Keratinocyte (primary cell): ENCODE results near the gene RPAIN. TPM values are rescaled to one million over a fixed set of nuclear protein-coding genes. Genes with fewer than 3 reads are reported as not detected.

Source experiments
- DNase-seq: peaks from one replicate; pipeline ENCODE4 v3.0.0-alpha.2; 2011; ENCODE audit warnings: low read depth, missing footprints, low spot score
- FAIRE-seq: peaks from 2 replicates; lab custom pipeline; 2011; peaks lifted over from hg19 to GRCh38; lab: Jason Lieb, UNC
- H2AFZ ChIP-seq: 2 replicates; pipeline ENCODE4 v1.6.0; 2012; ENCODE audit warnings: low read length, control low read depth, inconsistent platforms; ENCODE audit not compliant: control insufficient read depth
- H3K27ac ChIP-seq: 2 replicates; pipeline ENCODE4 v1.5.1; 2011; ENCODE audit warnings: low read length; ENCODE audit not compliant: control insufficient read depth, insufficient read depth
- H3K27me3 ChIP-seq: 3 replicates; pipeline ENCODE4 v1.6.0; 2011; ENCODE audit warnings: low read length; ENCODE audit not compliant: control insufficient read depth, insufficient read depth; ENCODE audit errors: extremely low read depth
- H3K36me3 ChIP-seq, 2 experiments: 2 replicates in 1 of 2; 3 replicates in 1 of 2; pipeline ENCODE4 v1.5.1; 2011; ENCODE audit warnings: low read length in 2 of 2, mild to moderate bottlenecking in 1 of 2; ENCODE audit not compliant: control insufficient read depth in 2 of 2, insufficient read depth in 2 of 2; ENCODE audit errors: extremely low read depth in 1 of 2
- H3K4me1 ChIP-seq: 3 replicates; pipeline ENCODE4 v1.5.1; 2011; ENCODE audit warnings: low read length; ENCODE audit not compliant: control insufficient read depth, insufficient read depth; ENCODE audit errors: extremely low read depth
- H3K4me2 ChIP-seq: 3 replicates; pipeline ENCODE4 v1.6.0; 2011; ENCODE audit warnings: low read depth, low read length; ENCODE audit not compliant: control insufficient read depth, insufficient read depth; ENCODE audit errors: extremely low read depth
- H3K4me3 ChIP-seq, 3 experiments: fragments of 200-600 bp in 1 of 3; sonication (generic) in 1 of 3; 2 replicates in 2 of 3; 3 replicates in 1 of 3; pipeline ENCODE4 v1.5.1; 2011 to 2016; ENCODE audit warnings: low read length in 3 of 3, mild to moderate bottlenecking in 3 of 3, control low read depth in 2 of 3, inconsistent platforms in 1 of 3, low read depth in 1 of 3, mixed read lengths in 1 of 3, mixed run types in 1 of 3, moderate library complexity in 1 of 3; ENCODE audit not compliant: control insufficient read depth in 2 of 3, insufficient read depth in 2 of 3; ENCODE audit errors: extremely low read depth in 1 of 3
- H3K79me2 ChIP-seq: 2 replicates; pipeline ENCODE4 v1.6.0; 2012; ENCODE audit warnings: low read length; ENCODE audit not compliant: control insufficient read depth, insufficient read depth
- H3K9ac ChIP-seq: 3 replicates; pipeline ENCODE4 v1.6.0; 2011; ENCODE audit warnings: low read length; ENCODE audit not compliant: control insufficient read depth, insufficient read depth; ENCODE audit errors: extremely low read depth
- H3K9me1 ChIP-seq: 3 replicates; pipeline ENCODE4 v1.6.0; 2011; ENCODE audit warnings: low read length; ENCODE audit not compliant: control insufficient read depth, insufficient read depth; ENCODE audit errors: extremely low read depth
- H3K9me3 ChIP-seq: 2 replicates; pipeline ENCODE4 v1.5.1; 2012; ENCODE audit warnings: low read depth, low read length; ENCODE audit not compliant: control insufficient read depth
- H4K20me1 ChIP-seq: 3 replicates; pipeline ENCODE4 v1.6.0; 2011; ENCODE audit warnings: low read length; ENCODE audit not compliant: control insufficient read depth, insufficient read depth; ENCODE audit errors: extremely low read depth
- EZH2 ChIP-seq: IDR thresholded peaks from one replicate; pipeline ENCODE4 v1.6.1; 2012; ENCODE audit warnings: inconsistent platforms, mild to moderate bottlenecking, low read length, moderate library complexity
- dilution Hi-C: fragments of 300-500 bp; cut with MboI; formaldehyde crosslinking; loops from one replicate; pipeline ENCODE4 v1.7.0; 2020; ENCODE audit warnings: low sequenced_read_pairs; ENCODE audit not compliant: extremely low pct_ligation_motif_present
- polyA plus RNA-seq, 5 experiments: library from polyadenylated mRNA; depleted of rRNA in 3 of 5; stranded (reverse) in 3 of 5; stranded (forward) in 1 of 5; unstranded in 1 of 5; fragments of >200 nt; gene quantifications; 1 replicate in 1 of 5; 2 replicates in 3 of 5; 3 replicates in 1 of 5; pipeline versions ENCODE4 v1.2.1 to v1.2.3, GENCODE V29; 2011 to 2012; ENCODE audit warnings: missing spikeins in 2 of 5, low read depth in 1 of 5, low replicate concordance in 1 of 5
- TF ChIP-seq, protein P1 (sequence below), 3 experiments: IDR thresholded peaks in 1 of 3; conservative IDR thresholded peaks in 1 of 3; optimal IDR thresholded peaks in 1 of 3; 2 replicates in 2 of 3; 3 replicates in 1 of 3; pipeline versions ENCODE3 to v1.5.1; 2011; ENCODE audit warnings: low read length in 3 of 3, mild to moderate bottlenecking in 3 of 3, moderate library complexity in 2 of 3, control low read depth in 1 of 3, inconsistent platforms in 1 of 3; ENCODE audit not compliant: insufficient read depth in 2 of 3; ENCODE audit errors: extremely low read depth in 1 of 3

Gene RPAIN
- polyA plus RNA-seq, 1 donor (not counting 4 experiments of a cell fraction or from before 2014, with no cell fraction given), result 22.5 TPM

GRCh38 chr17:5468075-5468473 is 48.1 kb downstream of the RPAIN start:
- no peaks in the 10 kb centered on the region for H3K9me3 ChIP-seq
- H3K79me2 ChIP-seq, result peaks cover 57% of the 10 kb centered on the region
- H3K4me1 ChIP-seq, result peaks cover 8% of the 10 kb centered on the region
- H3K27me3 ChIP-seq, result no peaks in the 10 kb centered on the region
- peak overlapping the region; percentile 82 for H3K9ac ChIP-seq
- peak overlapping the region; percentile 63 for H3K4me2 ChIP-seq
- H3K36me3 ChIP-seq, result peaks cover 0 to 8% of the 10 kb centered on the region in 2 experiments
- peak overlapping the region; percentile 65 for H3K27ac ChIP-seq
- dilution Hi-C loops, result no loop called here
- H2AFZ ChIP-seq, result peak overlapping the region; percentile 88
- H3K9me1 ChIP-seq, result peaks cover 2% of the 10 kb centered on the region
- H4K20me1 ChIP-seq, result no peaks in the 10 kb centered on the region
- no peak for TF ChIP-seq EZH2
- TF ChIP-seq, protein P1, sequence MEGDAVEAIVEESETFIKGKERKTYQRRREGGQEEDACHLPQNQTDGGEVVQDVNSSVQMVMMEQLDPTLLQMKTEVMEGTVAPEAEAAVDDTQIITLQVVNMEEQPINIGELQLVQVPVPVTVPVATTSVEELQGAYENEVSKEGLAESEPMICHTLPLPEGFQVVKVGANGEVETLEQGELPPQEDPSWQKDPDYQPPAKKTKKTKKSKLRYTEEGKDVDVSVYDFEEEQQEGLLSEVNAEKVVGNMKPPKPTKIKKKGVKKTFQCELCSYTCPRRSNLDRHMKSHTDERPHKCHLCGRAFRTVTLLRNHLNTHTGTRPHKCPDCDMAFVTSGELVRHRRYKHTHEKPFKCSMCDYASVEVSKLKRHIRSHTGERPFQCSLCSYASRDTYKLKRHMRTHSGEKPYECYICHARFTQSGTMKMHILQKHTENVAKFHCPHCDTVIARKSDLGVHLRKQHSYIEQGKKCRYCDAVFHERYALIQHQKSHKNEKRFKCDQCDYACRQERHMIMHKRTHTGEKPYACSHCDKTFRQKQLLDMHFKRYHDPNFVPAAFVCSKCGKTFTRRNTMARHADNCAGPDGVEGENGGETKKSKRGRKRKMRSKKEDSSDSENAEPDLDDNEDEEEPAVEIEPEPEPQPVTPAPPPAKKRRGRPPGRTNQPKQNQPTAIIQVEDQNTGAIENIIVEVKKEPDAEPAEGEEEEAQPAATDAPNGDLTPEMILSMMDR (optimal IDR thresholded peaks at IDR 0.05 in 1 of 3, IDR thresholded peaks at IDR 0.05 in 1 of 3, conservative IDR thresholded peaks at IDR 0.05 in 1 of 3; ENCODE audit: extremely low read depth in 1 of 3, insufficient read depth in 2 of 3, low read length in 3 of 3), result no peak
- H3K4me3 ChIP-seq, result peak overlapping the region; percentile 78 to 88 (median 86)
- peak; percentile 29 for FAIRE-seq
- DNase-seq, result no peak

DNA sequence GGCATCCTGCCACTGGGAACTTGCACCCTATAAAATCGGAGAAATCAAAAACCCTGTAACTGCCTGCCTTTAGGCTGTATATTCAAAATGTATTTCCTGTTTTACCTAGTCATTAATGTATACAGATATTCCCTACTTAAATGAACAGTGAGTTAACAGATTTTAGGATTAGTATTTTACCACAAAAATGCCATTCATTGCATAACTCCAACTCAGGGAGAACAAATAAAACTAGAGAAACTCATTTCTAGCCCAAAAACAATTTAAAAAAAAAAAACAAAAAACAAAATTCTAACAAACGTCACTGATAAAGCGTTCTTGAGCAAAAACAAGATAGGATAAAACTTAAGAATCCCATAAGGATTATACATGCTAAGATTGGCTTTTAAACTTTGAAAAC is 52.5 kb downstream of the RPAIN start:
- TF ChIP-seq, protein P1 (optimal IDR thresholded peaks at IDR 0.05 in 1 of 3, IDR thresholded peaks at IDR 0.05 in 1 of 3, conservative IDR thresholded peaks at IDR 0.05 in 1 of 3; ENCODE audit: extremely low read depth in 1 of 3, insufficient read depth in 2 of 3, low read length in 3 of 3), result no peak
- no peak for TF ChIP-seq EZH2
- FAIRE-seq, result no peak
- Histone ChIP-seq H3K9ac (no peak overlapping the region), H3K36me3 (peaks cover 10 to 16% of the 10 kb centered on the region in 2 experiments), H3K79me2 (peaks cover 17% of the 10 kb centered on the region), H3K4me2 (no peak overlapping the region), H2AFZ (no peak overlapping the region), H3K4me3 (no peak overlapping the region), H3K9me1 (no peaks in the 10 kb centered on the region), H3K27ac (no peak overlapping the region), H3K27me3 (no peaks in the 10 kb centered on the region), H3K9me3 (no peaks in the 10 kb centered on the region), H3K4me1 (no peaks in the 10 kb centered on the region), H4K20me1 (no peaks in the 10 kb centered on the region)
- dilution Hi-C loops, result no loop called here
- no peak for DNase-seq
